H7 (cell line): ENCODE measurements around the gene CBX2. TPM values are rescaled to one million over a fixed set of nuclear protein-coding genes. Genes with fewer than 3 reads are reported as not detected.

Experiments
- DNase-seq: peaks from one replicate; pipeline ENCODE4 v3.0.0; 2012
- H3K27me3 ChIP-seq: 2 replicates; pipeline ENCODE4 v1.6.0; 2011; ENCODE audit warnings: mild to moderate bottlenecking, low read length; ENCODE audit not compliant: control insufficient read depth, insufficient read depth
- H3K36me3 ChIP-seq: replicated peaks from 2 replicates; pipeline ENCODE4 v1.5.1; 2011; ENCODE audit warnings: low read length; ENCODE audit not compliant: control insufficient read depth, insufficient read depth
- H3K4me3 ChIP-seq: 2 replicates; pipeline ENCODE4 v1.5.1; 2011; ENCODE audit warnings: low read depth, mild to moderate bottlenecking, control low read depth, low read length, moderate library complexity; ENCODE audit not compliant: insufficient read depth
- total RNA-seq: library from RNA; depleted of rRNA; stranded (reverse); fragments of >200 nt; shearing (Covaris generic); gene quantifications from 2 replicates; pipeline ENCODE4 v1.2.3, GENCODE V29; 2014

CBX2 gene
- total RNA-seq, 1 experiment from 2014 or later: 89.1 TPM

- DNase-seq: peak; percentile 71
- Histone ChIP-seq H3K36me3 (peaks cover 16% of the 10 kb centered on the region), H3K4me3 (no peak overlapping the region), H3K27me3 (peaks cover 36% of the 10 kb centered on the region)
These were observed 8.2 kb downstream of the CBX2 start for GRCh38 chr17:79785900-79786810.

GRCh38 chr17:79786930-79787643 is 9.1 kb downstream of the CBX2 start:
- peaks cover 45% of the 10 kb centered on the region for H3K27me3 ChIP-seq

GRCh38 chr17:79788455-79788854 is 10.5 kb downstream of the CBX2 start:
- peak; percentile 40 for DNase-seq
- H3K4me3 ChIP-seq: no peak overlapping the region
- H3K27me3 ChIP-seq: peaks cover 58% of the 10 kb centered on the region
- peaks cover 5% of the 10 kb centered on the region for H3K36me3 ChIP-seq

More at GRCh38 chr17:79786930-79787643, 9.1 kb downstream of the CBX2 start:
- Histone ChIP-seq H3K36me3 (peaks cover 11% of the 10 kb centered on the region), H3K4me3 (no peak overlapping the region)
- peak; percentile 34 for DNase-seq

- H3K36me3 ChIP-seq: peaks cover 5% of the 10 kb centered on the region; the same call in 1 of the 2 replicates
- peaks cover 66% of the 10 kb centered on the region for H3K27me3 ChIP-seq
- H3K4me3 ChIP-seq: peak overlapping the region; percentile 41
- peak; percentile 94 for DNase-seq
These were observed 11.3 kb downstream of the CBX2 start for GRCh38 chr17:79788989-79789942.

- H3K27me3 ChIP-seq: peaks cover 75% of the 10 kb centered on the region
- peak; percentile 98 for DNase-seq
- peaks cover 1% of the 10 kb centered on the region; the same call in 1 of the 2 replicates for H3K36me3 ChIP-seq
- H3K4me3 ChIP-seq: peak overlapping the region; percentile 41
These were observed 12.2 kb downstream of the CBX2 start for GRCh38 chr17:79789943-79790804.

- H3K27me3 ChIP-seq: peaks cover 84% of the 10 kb centered on the region
- DNase-seq: peak; percentile 81
- no peaks in the 10 kb centered on the region for H3K36me3 ChIP-seq
- no peak overlapping the region for H3K4me3 ChIP-seq
These were observed 13.1 kb downstream of the CBX2 start for GRCh38 chr17:79790805-79791734.

GRCh38 chr17:79791735-79792161 is 13.8 kb downstream of the CBX2 start:
- Histone ChIP-seq H3K36me3 (no peaks in the 10 kb centered on the region), H3K4me3 (no peak overlapping the region), H3K27me3 (peaks cover 91% of the 10 kb centered on the region)
- peak; percentile 79 for DNase-seq

- Histone ChIP-seq H3K4me3 (no peak overlapping the region), H3K36me3 (no peaks in the 10 kb centered on the region), H3K27me3 (peaks cover 88% of the 10 kb centered on the region)
- DNase-seq: peak; percentile 85
These were observed 14.5 kb downstream of the CBX2 start for GRCh38 chr17:79792341-79792871.

- Histone ChIP-seq H3K36me3 (no peaks in the 10 kb centered on the region), H3K4me3 (peak overlapping the region; percentile 24), H3K27me3 (peaks cover 91% of the 10 kb centered on the region)
- DNase-seq: peak; percentile 88
These were observed 15.3 kb downstream of the CBX2 start for GRCh38 chr17:79792984-79793923.

GRCh38 chr17:79793924-79794304 is 16.0 kb downstream of the CBX2 start:
- H3K27me3 ChIP-seq: peaks cover 91% of the 10 kb centered on the region
- DNase-seq: peak; percentile 94
- no peaks in the 10 kb centered on the region for H3K36me3 ChIP-seq
- no peak overlapping the region for H3K4me3 ChIP-seq

- DNase-seq: peak; percentile 74
- peak overlapping the region; percentile 20; the same call in 1 of the 2 replicates for H3K4me3 ChIP-seq
- no peaks in the 10 kb centered on the region for H3K36me3 ChIP-seq
- H3K27me3 ChIP-seq: peaks cover 91% of the 10 kb centered on the region
These were observed 16.9 kb downstream of the CBX2 start for GRCh38 chr17:79794659-79795511.
